Hair follicular keratinocyte (primary cell): ENCODE measurements around the gene RNASE12. TPM values are rescaled to one million over a fixed set of nuclear protein-coding genes. Genes with fewer than 3 reads are reported as not detected.

Source experiments
- total RNA-seq: library from RNA; depleted of rRNA; stranded (reverse); fragments of >200 nt; gene quantifications from 2 replicates; pipeline ENCODE4 v1.2.3, GENCODE V29; 2015

RNASE12 gene, protein sequence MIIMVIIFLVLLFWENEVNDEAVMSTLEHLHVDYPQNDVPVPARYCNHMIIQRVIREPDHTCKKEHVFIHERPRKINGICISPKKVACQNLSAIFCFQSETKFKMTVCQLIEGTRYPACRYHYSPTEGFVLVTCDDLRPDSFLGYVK
- total RNA-seq = not detected in 2 replicates

DNA sequence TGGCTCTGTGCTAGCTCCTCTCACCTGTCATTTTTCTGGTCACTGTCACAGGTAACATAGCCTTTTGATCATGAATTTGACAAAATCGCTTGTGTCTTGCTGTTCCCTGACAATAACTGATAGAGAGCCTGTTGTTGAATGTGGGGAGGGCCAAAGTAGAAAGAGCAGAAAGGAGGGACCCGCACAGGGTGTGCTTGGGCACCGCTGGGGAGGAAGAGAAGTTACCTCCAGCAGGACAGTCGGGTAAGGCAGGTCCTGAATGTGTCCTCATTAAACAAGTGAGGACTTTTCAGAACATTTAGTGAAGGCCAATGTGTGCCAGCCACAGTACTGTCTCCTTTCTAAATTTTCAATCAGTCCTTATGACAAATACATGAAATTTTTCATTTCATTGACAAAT, at the start of gene RNASE12:
RNASE12 (minus strand) TSS at position 142 of the 400 bp plus-strand sequence. CDS start 653 bp downstream, outside the sequence.

DNA sequence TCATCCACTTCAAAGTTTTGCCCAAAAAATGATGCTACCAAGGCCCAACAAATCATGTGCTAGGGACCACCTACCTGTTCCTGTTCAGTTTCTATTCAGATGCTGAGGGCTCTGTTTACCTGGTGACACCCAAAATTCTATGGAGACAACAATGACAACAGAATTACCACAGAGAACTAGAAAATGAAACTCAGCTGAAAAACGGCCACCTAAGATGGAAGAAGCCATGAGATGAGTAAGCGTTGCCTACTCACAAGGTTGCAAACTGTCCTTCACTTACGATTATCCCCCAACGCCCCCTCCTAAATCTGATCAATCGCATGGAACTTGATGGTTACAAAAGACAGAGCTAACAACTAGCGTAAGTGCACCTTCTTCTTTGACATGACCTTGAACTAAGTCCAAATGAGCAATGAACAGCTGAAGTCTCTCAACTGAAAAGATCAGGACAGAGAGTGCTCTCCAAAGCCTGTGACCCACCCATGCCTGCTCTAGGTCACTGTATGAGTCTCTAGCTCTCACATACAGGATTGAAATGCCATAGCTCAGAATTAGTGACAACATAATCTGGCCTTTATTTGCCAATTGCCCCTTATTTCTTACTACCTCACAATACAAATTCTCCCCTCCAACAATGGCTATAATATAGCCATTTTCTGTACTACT, 3.6 kb downstream of the RNASE12 start, which contains the start of gene RNASE11:
RNASE11 (minus strand) TSS at position 513 of the 666 bp plus-strand sequence.

DNA sequence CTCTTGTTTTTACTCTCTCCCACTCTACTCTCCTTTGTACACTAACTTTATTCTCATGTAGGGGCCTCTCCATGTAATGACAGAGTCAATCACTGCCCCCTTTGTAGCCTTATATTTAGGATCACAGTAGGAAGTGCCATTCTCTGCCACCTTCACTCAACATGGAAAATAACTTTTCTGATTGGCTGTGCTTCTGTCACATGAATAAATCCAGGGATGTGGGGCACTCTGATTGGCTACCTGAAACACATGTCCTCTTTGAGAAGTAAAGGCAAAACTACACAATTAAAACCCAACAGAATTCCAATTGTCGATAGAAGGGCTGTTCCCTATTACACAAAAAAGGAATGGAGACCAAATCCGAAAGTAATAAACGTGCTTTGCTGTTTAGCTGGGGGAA, 30.2 kb downstream of the RNASE12 start, which contains the start of gene RNASE9:
RNASE9 (minus strand) TSS at position 87 of the 400 bp plus-strand sequence.

Other genes starting within 250 kb of the RNASE12 start
- gene PARP2, start 247.7 kb downstream of the RNASE12 start, total RNA-seq = 11.9 and 13.7 TPM in 2 replicates
- 10.1 and 16.0 TPM in 2 replicates for gene TEP1, start 177.9 kb downstream of the RNASE12 start, total RNA-seq
- gene KLHL33, start 155.2 kb downstream of the RNASE12 start, total RNA-seq = not detected in 2 replicates
- gene OSGEP, start 136.6 kb downstream of the RNASE12 start, total RNA-seq = 38.0 and 55.1 TPM in 2 replicates
- gene APEX1, start 136.2 kb downstream of the RNASE12 start, total RNA-seq = 136 and 200 TPM in 2 replicates
- gene PIP4P1, start 129.9 kb downstream of the RNASE12 start, total RNA-seq = 12.1 and 12.2 TPM in 2 replicates
- gene PNP, start 122.0 kb downstream of the RNASE12 start, total RNA-seq = 192 and 219 TPM in 2 replicates
- gene RNASE10, start 85.8 kb downstream of the RNASE12 start, total RNA-seq = not detected in 2 replicates
- not detected in 2 replicates for gene RNASE9, start 30.3 kb downstream of the RNASE12 start, total RNA-seq
- not detected in 2 replicates for gene RNASE11, start 3.4 kb downstream of the RNASE12 start, total RNA-seq
- gene OR6S1, start 50.3 kb upstream of the RNASE12 start, total RNA-seq = not detected in 2 replicates
- 4.0 and 10.7 TPM in 2 replicates for gene RNASE4, start 93.2 kb upstream of the RNASE12 start, total RNA-seq
- 5.5 and 10.1 TPM in 2 replicates for gene ANG, start 97.4 kb upstream of the RNASE12 start, total RNA-seq
- gene EDDM3A, start 154.5 kb upstream of the RNASE12 start, total RNA-seq = not detected in 2 replicates
- gene EDDM3B, start 177.0 kb upstream of the RNASE12 start, total RNA-seq = not detected in 2 replicates
- not detected in 2 replicates for gene RNASE6, start 189.9 kb upstream of the RNASE12 start, total RNA-seq
- gene RNASE1, start 211.5 kb upstream of the RNASE12 start, total RNA-seq = not detected in 2 replicates